MM.1S (cell line): ENCODE results near the gene PMVK.

ENCODE experiments used
- DNase-seq: peaks from one replicate; pipeline ENCODE4 v3.0.0-alpha.2; 2015
- H2AFZ ChIP-seq: fragments of 300-600 bp; sonication (generic); 2 replicates; pipeline ENCODE4 v1.6.0; 2016; ENCODE audit warnings: antibody characterized with exemption, low read length
- H3F3A ChIP-seq: fragments of 300-600 bp; sonication (generic); 2 replicates; pipeline ENCODE4 v1.6.1; 2016; ENCODE audit warnings: mild to moderate bottlenecking, antibody characterized with exemption, low read length, moderate library complexity, mixed read lengths; ENCODE audit not compliant: insufficient read depth
- H3K27ac ChIP-seq: fragments of 300-600 bp; sonication (generic); 2 replicates; pipeline ENCODE4 v1.5.1; 2016; ENCODE audit warnings: mild to moderate bottlenecking, low read length
- H3K27me3 ChIP-seq: fragments of 300-600 bp; sonication (generic); replicated peaks from 2 replicates; pipeline ENCODE4 v1.6.0; 2016; ENCODE audit warnings: low read length; ENCODE audit not compliant: insufficient read depth
- H3K36me3 ChIP-seq: fragments of 300-600 bp; sonication (generic); replicated peaks from 2 replicates; pipeline ENCODE4 v1.6.1; 2016; ENCODE audit warnings: mild to moderate bottlenecking, low read length, mixed read lengths; ENCODE audit not compliant: insufficient read depth
- H3K4me1 ChIP-seq: fragments of 300-600 bp; sonication (generic); 2 replicates; pipeline ENCODE4 v1.6.1; 2016; ENCODE audit warnings: low read length, mixed read lengths
- H3K4me2 ChIP-seq: fragments of 300-600 bp; sonication (generic); 2 replicates; pipeline ENCODE4 v1.6.0; 2016; ENCODE audit warnings: low read depth, low read length
- H3K4me3 ChIP-seq: fragments of 300-600 bp; sonication (generic); 2 replicates; pipeline ENCODE4 v1.5.1; 2016; ENCODE audit warnings: low read length, mixed read lengths
- H3K79me2 ChIP-seq: fragments of 300-600 bp; sonication (generic); 2 replicates; pipeline ENCODE4 v1.6.1; 2016; ENCODE audit warnings: mixed run types, low read length, mixed read lengths
- H3K9ac ChIP-seq: fragments of 300-600 bp; sonication (generic); 2 replicates; pipeline ENCODE4 v1.6.1; 2016; ENCODE audit warnings: low read length, mixed read lengths
- H3K9me2 ChIP-seq: fragments of 300-600 bp; sonication (generic); replicated peaks from 2 replicates; pipeline ENCODE4 v1.6.1; 2016; ENCODE audit warnings: mild to moderate bottlenecking, low read length, mixed read lengths; ENCODE audit not compliant: insufficient read depth
- H3K9me3 ChIP-seq: fragments of 300-600 bp; sonication (generic); replicated peaks from 2 replicates; pipeline ENCODE4 v1.6.1; 2016; ENCODE audit warnings: mild to moderate bottlenecking, low read length, mixed read lengths; ENCODE audit not compliant: insufficient read depth
- H4K20me1 ChIP-seq: fragments of 300-600 bp; sonication (generic); 2 replicates; pipeline ENCODE4 v1.6.1; 2016; ENCODE audit warnings: mild to moderate bottlenecking, low read length, moderate library complexity, mixed read lengths; ENCODE audit not compliant: insufficient read depth
- CTCF ChIP-seq: fragments of 300-600 bp; sonication (generic); IDR thresholded peaks from 2 replicates; pipeline ENCODE4 v1.5.1; 2016; ENCODE audit warnings: antibody characterized with exemption, low read length, mixed read lengths
- EZH2 ChIP-seq: fragments of 300-600 bp; sonication (generic); optimal IDR thresholded peaks from 2 replicates; pipeline ENCODE3; 2017; ENCODE audit warnings: low read depth, mild to moderate bottlenecking, antibody characterized with exemption, low read length, mixed read lengths
- EZH2phosphoT487 ChIP-seq: fragments of 300-600 bp; sonication (generic); IDR thresholded peaks from 2 replicates; pipeline ENCODE4 v1.6.1; 2018; ENCODE audit warnings: antibody characterized with exemption, low read length

PMVK gene

GRCh38 chr1:154891452-154891851, 45.1 kb downstream of the PMVK start:
- Histone ChIP-seq H3K27me3 (no peaks in the 10 kb centered on the region), H3K79me2 (no peaks in the 10 kb centered on the region), H3F3A (peaks cover 4% of the 10 kb centered on the region), H2AFZ (no peak overlapping the region), H3K9me2 (no peaks in the 10 kb centered on the region), H3K36me3 (no peaks in the 10 kb centered on the region), H3K9ac (no peak overlapping the region), H3K27ac (no peak overlapping the region), H3K4me3 (no peak overlapping the region), H3K9me3 (no peaks in the 10 kb centered on the region; the same call in 1 of the 2 replicates), H3K4me2 (no peak overlapping the region), H3K4me1 (peaks cover 18% of the 10 kb centered on the region), H4K20me1 (no peaks in the 10 kb centered on the region)
- no peak for DNase-seq
- TF ChIP-seq EZH2: no peak
- TF ChIP-seq CTCF: no peak
- no peak for TF ChIP-seq EZH2phosphoT487

- Histone ChIP-seq H3K27ac (no peak overlapping the region), H3K36me3 (no peaks in the 10 kb centered on the region), H3K79me2 (no peaks in the 10 kb centered on the region), H3K9ac (no peak overlapping the region), H2AFZ (no peak overlapping the region), H3K4me1 (peaks cover 36% of the 10 kb centered on the region), H4K20me1 (no peaks in the 10 kb centered on the region), H3F3A (peaks cover 11% of the 10 kb centered on the region), H3K4me2 (no peak overlapping the region), H3K9me3 (no peaks in the 10 kb centered on the region; the same call in 1 of the 2 replicates), H3K27me3 (no peaks in the 10 kb centered on the region), H3K9me2 (no peaks in the 10 kb centered on the region), H3K4me3 (no peak overlapping the region)
- TF ChIP-seq EZH2 (no peak), EZH2phosphoT487 (no peak), CTCF (no peak)
- DNase-seq: no peak
Observed at GRCh38 chr1:154888757-154889156, 47.8 kb downstream of the PMVK start.

- peak overlapping the region; percentile 23; the same call in 1 of the 2 replicates for H2AFZ ChIP-seq
- H3K27me3 ChIP-seq: no peaks in the 10 kb centered on the region
- peak; percentile 92 for DNase-seq
- peak overlapping the region; percentile 54 for H3K4me2 ChIP-seq
- H3K9ac ChIP-seq: peak overlapping the region; percentile 29
- peak overlapping the region; percentile 8; the same call in 1 of the 2 replicates for H3K4me3 ChIP-seq
- peaks cover 11% of the 10 kb centered on the region for H3F3A ChIP-seq
- H3K27ac ChIP-seq: peak overlapping the region; percentile 75
- H4K20me1 ChIP-seq: no peaks in the 10 kb centered on the region
- peaks cover 35% of the 10 kb centered on the region for H3K4me1 ChIP-seq
- no peaks in the 10 kb centered on the region for H3K36me3 ChIP-seq
- H3K9me2 ChIP-seq: no peaks in the 10 kb centered on the region
- TF ChIP-seq EZH2phosphoT487 (no peak), CTCF (no peak), EZH2 (no peak)
- no peaks in the 10 kb centered on the region for H3K9me3 ChIP-seq
- H3K79me2 ChIP-seq: no peaks in the 10 kb centered on the region
Observed at GRCh38 chr1:154886281-154887015, 50.1 kb downstream of the PMVK start.
